Measurements from ENCODE around the gene FBXL19.
A peak's percentile ranks its signal among the peaks of the same experiment; 100 is the strongest.
"Not testable (repeated sequence)": the region's sequence is repeated elsewhere in the genome, so short reads cannot be mapped to it uniquely, and the experiment has no call there.

The FBXL19 gene

DNA sequence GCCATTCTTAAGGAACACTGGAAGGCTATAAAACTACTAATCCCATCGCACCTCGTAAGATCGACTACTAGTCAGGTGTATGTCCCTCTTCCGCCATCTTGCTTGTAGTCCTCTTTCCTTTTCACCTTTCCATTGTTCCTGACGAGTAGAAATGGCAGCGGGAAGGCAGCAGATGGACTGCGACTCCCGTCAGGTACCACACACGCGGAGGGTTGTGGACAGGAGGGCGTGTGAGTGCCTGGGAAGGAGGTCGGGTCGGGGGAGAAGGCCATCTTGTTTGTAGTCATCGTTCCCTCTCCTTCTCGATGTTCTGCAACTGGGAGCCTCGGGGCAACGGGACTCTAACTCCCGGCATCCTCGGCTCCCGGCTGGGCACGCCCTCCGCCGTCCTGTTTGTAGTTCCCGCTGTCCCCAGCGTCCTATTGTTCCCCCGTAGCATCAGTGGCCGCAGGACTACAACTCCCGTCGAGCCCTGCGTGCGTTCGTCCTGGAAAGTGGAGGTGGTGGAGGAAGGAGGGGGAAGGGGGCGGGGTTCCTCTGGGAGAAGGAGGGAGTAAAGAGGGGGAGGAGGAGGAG lies 324 bp upstream of the FBXL19 start:
- DNase-seq (ENCODE audit: low read depth) = peak; percentile 90

DNA sequence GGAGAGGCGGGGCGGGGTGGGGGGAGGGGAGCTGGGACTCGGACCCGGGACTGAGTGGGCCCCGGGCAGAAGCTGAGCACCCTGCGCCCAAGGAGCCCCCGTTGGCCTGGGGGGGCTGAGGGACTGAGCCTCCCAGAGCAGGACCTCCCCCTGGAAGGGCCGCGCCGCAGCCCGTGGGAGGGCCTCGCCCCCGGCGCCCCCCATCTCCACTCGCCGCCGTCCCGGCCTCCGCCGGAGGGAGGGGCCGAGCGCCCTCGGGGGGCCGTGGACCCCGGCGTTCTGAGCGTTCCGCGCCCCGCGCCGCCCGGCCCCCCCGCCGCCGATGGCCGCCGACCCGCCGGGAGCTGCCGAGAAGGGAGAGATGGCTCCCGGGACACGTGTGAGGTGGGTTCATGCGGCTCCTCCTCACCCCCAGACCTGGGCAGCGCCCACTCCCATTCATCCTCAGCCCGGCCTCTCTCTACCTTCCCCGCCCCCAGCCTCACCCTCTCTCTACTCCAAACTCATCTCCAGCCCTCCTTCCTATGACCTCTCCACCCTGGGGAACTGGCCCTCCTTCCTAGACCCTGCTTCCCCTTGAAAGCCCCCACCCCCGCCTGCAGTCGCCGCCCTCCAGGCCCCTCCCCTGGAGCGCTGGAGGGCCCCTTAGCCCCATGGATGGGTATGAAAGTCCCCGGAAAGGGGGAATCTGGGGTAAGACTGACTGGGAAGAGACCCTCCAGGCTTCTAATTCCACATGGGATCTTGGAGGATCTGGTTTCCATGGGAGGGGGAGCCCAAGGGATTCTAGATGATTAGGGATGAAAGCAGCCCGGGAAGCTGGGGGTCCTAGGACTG lies 922 bp downstream of the FBXL19 start:
- DNase-seq (ENCODE audit: low read depth) = no peak

DNA sequence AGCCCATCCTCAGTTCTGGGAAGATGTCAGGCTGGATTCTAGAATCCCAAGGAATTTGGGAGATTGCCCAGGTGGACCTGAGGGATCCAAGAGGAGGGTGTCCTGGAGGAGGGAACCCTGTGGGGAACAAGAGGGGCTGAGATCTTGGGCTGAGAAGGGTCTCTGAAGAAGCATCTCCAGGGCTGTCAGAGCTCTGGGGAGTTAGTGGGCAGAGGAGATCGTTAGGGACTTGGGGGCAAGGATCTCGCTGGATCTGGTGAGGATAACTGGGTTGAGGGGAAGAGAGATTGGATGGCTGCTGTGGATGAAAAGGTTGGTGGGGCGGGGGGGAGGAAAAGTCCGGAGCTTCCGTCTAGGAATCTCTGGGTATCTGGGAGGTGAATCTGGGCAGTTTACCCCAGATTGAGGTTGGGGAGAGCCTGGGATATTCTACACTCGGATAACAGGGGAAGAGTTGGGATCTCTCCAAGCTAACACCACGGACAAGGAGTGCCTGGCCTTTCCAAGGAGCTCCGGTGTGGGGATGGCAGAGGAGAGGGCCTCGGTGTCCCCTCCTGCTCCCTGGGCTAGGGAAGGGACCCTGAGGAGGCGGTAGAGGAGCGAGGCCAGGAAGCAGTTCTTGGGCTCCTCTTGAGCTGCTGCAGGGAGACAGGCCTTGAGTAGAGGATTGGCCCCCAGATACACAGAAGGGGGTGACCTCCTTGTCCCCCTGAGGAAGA lies 1.7 kb downstream of the FBXL19 start:
- no peak for DNase-seq (ENCODE audit: low read depth)

DNA sequence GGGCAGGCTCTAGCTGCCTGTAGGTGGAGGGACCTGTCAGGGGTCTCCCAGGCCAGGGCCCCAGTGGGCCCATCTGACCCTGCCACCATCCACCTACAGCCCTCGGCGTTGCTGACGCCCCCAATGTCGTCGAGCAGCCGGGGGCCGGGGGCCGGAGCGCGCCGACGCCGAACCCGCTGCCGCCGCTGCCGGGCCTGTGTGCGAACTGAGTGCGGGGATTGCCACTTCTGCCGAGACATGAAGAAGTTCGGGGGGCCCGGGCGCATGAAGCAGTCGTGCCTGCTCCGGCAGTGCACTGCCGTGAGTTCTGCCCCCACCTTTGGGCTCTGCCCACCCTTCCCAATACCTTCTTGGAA lies 2.2 kb downstream of the FBXL19 start:
- no peak for DNase-seq (ENCODE audit: low read depth)

DNA sequence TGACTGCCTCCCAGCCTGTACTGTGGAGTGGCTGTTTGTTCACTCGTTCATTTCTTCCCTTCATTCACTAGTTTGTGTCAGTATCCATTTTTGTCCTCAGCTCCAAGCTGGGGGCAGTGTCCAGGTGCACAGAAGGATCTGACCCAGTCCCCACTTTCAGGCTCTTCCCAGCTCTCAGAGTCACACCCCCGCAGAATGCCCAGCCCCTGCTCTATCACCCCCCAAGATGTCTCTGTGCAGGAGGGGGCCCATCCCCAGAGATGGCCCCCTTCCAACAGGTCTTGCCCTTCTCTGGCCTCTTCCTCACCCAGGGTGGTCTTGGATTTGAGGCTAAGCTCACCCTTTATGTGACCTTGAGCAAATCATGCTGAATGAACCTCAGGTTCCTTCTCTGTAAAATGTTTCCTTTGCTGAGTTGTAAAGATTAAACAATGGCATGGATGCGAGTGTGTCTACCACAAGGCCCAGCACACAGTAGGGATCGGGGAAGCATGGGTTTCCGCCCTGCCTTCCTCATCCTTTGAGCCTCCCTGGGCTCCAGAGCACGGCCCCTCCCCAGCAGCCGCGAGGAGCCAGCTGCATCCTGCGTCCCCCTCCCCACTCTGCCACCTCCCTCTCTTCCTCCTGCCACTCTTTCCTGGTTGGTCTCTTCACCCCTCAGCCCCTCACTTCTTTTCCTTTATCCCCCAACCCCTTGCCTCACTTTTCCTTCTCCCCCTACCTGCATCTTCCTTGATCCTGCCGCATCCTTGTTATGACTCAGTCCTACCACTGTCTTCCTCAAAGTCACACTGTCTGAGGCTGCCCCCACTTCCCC lies 2.8 kb downstream of the FBXL19 start:
- DNase-seq (ENCODE audit: low read depth) = no peak

DNA sequence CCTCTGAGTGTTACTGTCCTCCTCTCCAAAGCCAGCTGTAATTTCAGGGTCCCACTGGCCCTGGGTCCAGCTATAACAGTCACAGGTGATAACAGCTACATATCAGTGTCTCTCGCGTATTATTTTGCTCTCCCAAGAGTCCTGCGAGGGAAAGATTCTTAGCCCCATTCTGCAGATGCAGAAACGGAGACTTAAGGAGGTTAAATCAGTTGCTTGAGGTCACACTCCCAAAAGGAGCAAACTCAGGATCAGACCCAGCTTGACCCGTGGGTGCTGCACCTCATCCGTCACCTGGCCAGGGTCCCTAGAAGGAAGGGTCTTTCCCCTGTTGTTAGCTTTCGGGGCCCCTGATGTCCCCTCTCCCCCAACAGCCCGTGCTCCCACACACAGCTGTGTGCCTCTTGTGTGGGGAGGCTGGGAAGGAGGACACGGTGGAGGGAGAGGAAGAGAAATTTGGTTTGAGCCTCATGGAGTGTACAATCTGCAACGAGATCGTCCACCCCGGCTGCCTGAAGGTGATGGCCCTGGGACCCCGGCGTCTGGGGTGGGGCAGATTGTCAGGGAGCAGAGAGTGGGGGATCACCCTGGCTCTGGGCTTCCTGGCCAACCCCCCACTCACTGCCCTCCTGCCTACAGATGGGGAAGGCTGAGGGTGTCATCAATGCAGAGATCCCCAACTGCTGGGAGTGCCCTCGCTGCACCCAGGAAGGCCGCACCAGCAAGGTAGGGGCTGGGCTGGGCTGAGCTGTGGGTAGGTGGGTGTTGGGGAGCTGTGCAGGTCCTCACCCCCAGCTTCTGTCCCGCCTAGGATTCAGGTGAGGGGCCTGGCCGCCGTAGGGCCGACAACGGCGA lies 3.8 kb downstream of the FBXL19 start:
- DNase-seq (ENCODE audit: low read depth) = no peak

DNA sequence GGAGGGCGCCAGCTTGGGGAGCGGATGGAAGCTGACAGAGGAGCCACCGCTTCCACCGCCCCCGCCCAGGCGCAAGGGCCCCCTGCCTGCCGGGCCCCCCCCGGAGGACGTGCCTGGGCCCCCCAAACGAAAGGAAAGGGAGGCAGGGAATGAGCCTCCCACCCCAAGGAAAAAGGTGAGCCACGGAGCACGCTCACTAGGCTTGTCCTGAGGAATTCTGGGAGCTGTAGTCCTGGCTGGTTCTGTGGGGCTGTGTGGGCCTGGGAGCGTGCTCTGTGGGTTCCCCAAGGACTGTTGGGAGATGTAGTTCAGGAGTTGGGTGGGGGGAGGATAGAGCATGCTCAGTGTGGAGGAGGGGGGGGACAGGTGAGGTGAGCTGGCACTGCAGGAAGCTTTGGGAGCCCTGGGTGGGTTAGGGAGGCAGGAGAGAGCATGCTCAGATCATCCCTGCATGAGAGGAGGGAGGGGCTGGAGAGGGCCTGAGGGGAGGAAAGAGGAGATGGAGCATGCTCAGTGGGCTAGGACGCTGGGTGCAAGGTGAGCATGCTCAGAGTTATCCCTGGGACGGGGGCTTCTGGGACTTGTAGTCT lies 4.5 kb downstream of the FBXL19 start:
- DNase-seq (ENCODE audit: low read depth) = no peak

DNA sequence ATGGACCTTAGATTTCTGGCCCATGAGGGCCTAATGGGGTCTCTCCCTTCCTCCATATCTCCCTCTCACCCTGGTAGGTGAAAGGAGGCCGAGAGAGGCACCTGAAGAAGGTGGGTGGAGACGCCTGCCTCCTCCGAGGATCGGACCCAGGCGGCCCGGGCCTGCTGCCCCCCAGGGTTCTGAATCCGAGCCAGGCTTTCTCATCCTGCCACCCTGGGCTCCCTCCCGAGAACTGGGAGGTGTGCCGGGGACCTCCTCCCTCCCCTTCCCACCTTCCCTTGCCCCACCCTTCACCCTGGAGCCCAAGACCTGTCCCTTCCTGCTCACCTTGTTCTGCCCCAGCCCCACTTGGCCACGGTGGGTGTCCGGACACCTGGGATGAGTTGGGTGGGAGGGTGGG lies 5.0 kb downstream of the FBXL19 start:
- DNase-seq (ENCODE audit: low read depth) = no peak

DNA sequence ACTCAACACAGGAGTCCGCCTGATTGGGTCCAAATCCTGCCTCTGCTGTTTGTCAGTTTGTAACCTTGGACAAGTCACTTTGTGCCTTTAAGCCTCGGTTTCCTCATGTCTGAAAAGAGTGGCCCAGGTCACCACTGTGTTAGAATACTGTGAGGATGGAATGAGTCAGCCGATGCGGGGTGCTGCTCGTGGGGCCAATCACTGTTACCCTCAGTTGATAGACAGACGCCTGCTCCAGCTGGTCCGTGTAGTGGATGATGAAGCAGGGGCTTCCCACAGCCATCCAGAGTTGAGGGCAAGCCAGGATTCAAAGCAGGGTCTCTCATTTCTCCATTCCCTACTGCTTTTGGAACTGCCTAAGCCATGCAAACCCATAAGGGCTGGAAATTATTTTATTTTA lies 5.8 kb downstream of the FBXL19 start:
- DNase-seq (ENCODE audit: low read depth) = no peak

DNA sequence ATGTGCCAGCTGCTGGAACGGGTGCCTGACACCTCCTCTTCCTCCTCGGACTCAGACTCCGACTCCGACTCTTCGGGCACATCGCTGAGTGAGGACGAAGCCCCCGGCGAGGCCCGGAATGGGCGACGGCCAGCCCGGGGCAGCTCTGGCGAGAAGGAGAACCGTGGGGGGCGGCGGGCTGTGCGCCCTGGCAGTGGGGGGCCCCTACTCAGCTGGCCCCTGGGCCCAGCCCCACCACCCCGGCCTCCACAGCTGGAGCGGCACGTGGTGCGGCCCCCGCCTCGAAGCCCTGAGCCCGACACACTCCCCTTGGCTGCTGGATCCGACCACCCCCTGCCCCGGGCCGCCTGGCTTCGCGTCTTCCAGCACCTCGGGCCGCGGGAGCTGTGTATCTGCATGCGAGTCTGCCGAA lies 6.8 kb downstream of the FBXL19 start:
- DNase-seq (ENCODE audit: low read depth) = no peak

DNA sequence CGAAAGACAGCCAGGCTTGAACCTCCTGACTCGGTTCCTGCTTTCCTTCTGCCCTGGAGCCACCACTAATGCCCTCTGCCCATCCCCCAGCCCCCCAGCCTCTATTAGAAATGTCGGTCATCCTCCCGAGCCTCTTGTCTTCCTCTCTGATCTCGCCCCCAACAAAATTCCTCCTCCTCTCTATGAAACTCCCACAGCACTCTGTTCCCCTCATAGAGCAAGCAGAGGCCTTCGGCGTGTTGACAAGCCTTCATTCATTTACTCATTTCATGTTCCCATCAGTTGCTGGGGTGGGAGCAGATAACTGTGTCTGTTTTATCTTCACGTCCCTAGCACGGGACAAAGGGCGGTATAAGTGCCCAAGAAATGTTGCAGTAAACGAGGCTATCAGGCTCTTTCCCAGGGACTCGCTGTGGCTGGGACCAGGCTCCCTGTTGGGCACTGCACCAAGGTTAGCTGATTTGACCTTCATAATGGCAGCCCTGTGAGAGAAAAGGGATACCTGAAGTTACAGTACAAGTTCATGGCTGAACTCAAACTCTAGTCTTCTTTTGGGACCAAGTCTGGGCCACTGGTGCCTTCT lies 7.8 kb downstream of the FBXL19 start:
- no peak for DNase-seq (ENCODE audit: low read depth)

DNA sequence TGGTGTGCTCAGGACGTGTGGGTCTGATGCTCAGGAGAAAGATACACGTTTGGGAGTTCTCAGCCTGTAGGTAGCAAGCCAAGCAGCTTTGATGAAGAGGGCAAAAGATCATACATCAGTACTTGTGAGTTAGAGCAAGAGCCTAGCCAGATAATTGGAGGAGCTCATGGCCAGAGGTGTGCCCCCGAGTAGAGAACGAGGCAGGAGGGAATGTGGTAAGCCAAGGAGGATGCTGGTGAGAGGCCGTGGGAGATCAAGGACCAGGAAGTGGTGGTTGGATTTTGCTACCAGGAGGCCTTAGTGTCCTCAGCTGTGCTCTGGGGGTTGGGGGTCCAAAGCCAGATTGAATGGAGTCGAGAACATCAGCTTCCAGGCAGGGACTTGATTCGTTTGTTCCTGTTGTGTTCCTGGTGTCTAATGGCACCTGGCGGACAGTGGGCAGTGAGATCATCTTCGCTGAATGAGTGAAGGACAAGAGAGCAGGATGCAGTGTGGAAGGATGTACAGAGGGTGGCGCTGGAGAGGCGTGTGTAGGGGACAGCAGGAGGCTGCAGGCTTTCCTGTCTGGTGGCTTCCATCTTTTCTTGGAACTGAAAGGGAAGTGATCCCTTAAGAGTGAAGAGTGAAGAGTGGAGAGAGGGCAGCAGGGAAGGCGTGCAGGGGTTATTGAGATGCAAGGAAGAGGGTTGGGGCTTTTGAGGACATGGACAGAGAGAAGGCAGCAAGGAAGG lies 11.6 kb downstream of the FBXL19 start:
- DNase-seq (ENCODE audit: low read depth) = no peak

DNA sequence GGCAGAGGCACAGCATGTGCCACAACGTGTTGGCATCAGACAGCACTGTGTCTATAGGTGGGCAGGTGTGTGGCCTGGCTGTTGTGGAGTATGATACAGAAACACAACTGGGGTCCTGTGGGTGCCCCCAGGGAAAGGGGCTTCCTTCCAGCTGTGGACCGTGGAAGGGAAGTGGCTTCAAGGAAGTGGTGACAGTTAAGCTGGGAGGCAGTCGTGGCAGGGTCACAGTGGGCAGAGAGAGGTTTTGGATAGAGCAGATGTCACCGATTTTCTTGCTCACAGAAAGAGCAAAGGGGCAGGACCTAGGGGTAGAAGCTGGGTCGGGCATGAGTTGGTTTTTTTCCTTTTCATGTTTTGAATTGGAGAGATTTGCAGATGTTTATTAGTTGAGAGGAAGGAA lies 14.3 kb downstream of the FBXL19 start:
- DNase-seq (ENCODE audit: low read depth) = no peak

DNA sequence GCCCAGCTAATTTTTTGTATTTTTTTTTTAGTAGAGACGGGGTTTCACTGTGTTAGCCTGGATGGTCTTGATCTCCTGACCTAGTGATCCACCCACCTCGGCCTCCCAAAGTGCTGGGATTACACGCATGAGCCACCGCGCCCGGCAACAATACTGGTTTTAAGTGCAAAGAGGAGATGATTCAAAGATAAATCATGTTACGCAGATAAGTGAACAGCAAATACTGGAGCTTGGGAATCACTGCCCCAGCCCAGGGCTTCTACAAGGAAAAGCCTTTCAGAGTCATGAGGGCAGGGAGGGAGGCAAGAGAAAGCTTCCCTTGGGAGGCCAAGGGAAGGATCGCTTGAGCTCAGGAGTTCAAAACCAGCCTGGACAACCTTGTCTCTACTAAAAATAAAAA lies 16.2 kb downstream of the FBXL19 start:
- DNase-seq (ENCODE audit: low read depth) = not testable (repeated sequence)

DNA sequence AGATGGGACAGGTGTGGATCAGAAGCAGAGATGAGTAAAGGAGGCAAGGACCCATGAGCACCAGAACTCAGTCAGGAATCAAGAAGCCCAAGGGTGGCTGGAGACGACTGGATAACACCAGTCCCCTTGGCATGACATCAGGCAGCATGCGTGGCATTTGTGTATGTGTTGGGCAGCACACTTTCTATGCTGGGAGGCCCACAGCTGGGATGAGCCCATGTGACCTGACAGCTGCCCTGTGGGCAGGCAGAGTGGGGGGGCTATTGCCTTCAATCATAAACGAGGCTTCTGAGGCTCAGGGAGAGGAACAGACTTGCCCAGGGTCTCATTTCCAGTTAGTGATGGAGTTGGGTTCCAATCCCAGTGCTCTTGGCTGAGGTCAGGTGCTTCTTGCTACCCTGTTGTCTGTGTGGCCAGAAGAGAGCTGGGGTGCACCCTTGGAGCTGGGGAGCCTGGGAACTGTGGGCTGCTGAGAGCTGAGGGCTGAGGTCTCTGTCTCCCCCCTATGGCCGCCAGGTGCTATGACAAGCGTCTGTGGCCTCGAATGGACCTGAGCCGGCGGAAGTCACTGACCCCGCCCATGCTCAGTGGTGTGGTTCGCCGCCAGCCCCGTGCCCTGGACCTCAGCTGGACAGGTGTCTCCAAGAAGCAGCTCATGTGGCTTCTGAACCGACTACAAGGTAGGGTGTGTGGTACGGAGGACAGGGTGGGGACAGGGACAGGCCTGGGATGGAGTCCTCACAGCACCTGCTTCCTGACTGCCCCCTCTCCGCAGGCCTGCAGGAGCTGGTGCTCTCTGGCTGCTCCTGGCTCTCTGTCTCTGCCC lies 18.4 kb downstream of the FBXL19 start:
- DNase-seq (ENCODE audit: low read depth) = peak; percentile 61

DNA sequence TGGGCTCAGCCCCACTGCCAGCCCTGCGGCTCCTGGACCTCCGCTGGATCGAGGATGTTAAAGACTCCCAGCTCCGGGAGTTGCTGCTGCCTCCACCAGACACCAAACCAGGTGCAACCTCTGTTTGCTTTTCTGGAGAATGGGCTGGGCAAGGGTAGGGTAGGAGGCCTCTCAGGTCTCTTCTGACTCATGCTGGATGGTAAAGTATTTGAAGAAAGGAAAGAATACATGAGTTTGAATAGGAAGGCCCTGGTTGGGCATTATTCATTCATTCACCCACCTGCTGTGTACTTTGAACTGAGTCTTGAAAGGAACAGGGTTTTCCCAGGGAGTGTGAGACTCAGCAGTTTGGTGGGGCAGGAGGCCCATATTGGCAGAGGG lies 19.0 kb downstream of the FBXL19 start:
- no peak for DNase-seq (ENCODE audit: low read depth)

DNA sequence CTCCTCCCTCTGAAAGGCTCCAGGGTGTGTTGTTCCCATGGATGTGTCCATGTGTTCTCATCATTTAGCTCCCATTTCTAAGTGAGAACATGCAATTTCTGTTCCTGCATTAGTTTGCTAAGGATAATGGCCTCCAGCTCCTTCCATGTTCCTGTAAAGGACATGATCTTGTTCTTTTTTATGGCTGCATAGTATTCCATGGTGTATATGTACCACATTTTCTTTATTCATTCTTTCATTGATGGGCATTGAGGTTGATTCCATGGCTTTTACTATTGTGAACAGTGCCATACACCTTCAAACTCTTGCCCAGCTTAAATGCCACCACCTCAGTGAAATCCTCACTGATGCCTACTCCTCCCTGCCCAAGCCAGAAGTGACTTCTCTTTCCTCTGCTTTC lies 21.0 kb downstream of the FBXL19 start:
- DNase-seq (ENCODE audit: low read depth) = no peak

DNA sequence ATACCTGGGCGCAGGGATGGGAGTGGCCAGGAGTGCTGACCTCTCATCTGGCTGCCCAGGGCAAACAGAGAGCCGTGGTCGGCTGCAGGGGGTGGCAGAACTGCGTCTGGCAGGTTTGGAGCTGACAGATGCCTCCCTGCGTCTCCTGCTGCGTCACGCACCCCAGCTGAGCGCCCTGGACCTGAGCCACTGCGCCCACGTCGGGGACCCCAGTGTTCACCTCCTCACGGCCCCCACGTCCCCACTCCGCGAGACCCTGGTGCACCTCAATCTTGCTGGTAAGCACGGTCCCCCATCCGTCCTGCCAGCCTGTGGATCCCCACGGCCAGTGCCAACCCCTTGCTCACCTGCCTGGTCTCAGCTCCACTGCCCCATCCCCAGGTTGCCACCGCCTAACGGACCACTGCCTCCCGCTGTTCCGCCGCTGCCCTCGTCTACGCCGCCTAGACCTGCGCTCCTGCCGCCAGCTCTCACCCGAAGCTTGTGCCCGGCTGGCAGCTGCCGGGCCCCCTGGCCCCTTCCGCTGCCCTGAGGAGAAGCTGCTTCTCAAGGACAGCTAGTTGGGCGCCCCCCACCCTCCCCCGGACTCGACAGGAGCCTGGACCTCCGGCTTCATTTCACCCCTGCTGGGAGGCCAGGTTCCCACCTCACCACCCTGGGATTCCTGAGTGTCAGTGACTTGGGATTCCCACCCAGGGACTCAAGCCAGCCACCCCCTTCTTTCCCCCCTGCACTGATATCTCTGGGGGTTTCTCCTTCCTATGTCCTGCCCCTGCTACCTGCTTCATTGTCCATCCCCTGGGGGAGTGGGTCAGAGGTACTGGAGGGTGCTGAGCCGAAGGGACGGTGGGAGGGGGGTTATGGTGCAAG lies 23.5 kb downstream of the FBXL19 start:
- no peak for DNase-seq (ENCODE audit: low read depth)
